Measurements from ENCODE around the gene DHH. TPM values are rescaled to one million over a fixed set of nuclear protein-coding genes. Genes with fewer than 3 reads are reported as not detected.

Gene DHH
- polyA plus RNA-seq, 4 donors, result 0.23 to 0.60 (median 0.44) TPM

- no peak for DNase-seq (ENCODE audit: low read depth in 4 of 4, low spot score in 3 of 4)
Observed at GRCh38 chr12:49109641-49110463, 15.3 kb upstream of the DHH start.

DNA sequence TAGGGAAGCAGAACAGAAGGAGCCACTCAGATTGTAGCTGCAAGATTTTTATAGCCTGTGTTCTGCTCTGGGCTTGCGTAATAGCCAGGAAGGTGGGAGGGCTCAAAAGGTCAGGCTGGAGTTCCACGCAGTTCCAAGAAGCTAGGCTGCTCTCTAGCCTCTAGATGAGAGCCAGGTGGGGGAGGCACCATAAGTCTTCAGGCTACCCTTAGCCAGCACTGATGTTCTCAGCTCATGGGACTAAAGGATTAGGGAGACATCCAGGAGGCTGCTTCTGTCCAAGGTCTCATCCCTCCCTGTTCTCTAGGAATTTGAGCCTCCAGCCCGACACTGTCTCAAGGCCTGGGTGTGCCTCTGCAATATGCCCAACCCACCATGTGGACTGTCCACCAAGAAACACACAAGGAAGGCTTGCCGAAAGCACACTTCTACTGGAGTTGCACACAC lies 14.4 kb upstream of the DHH start:
- DNase-seq (ENCODE audit: low read depth in 4 of 4, low spot score in 3 of 4), result no peak

DNA sequence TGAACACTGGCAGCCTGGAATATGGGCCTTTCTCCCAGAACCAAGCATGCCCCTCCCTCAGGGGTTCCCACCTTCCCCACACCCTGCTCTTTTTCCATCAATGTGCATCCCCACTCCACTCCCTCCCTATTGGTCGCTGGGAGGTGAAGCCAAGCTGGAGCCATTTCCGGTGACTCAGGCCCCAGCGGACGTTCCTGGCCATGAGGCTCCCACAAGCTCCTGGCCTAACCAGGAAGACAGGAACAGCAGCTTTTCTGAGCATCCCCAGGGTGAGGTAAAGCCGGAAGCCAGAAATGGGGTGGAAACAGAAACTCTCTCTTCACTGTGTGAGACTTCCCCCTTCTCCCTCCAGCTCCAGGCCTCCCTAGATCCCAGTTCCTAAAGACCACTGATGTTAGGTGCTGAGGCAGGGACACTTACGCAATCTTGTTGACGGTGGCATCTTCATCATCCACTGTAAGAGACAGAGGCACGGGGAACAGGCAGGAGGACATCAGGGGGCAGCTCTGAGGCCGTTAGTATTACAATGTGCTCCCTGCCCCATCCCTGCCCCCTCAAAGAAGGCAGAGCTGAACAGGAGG lies 11.0 kb upstream of the DHH start:
- no peak for DNase-seq (ENCODE audit: low read depth in 4 of 4, low spot score in 3 of 4)

DNA sequence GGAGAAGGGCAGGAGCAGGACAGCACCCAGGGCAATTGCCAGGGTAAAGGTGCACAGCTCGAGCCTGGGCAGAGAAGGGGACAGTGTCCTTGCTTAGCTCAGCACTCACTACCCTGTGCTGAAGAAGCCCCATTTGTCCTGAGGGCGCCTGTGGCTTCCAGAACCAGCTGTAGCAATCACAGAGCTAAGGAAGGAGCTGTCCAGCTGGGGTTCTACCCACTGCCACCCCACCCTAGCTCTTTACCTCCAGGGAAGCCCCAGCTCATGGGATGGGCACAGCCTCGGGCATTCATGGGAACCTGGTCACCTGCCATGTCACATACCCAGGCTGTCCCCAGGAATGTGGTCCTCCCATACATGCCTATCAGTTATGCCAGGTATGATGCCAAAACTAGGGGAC lies 10.2 kb upstream of the DHH start:
- no peak for DNase-seq (ENCODE audit: low read depth in 4 of 4, low spot score in 3 of 4)

DNA sequence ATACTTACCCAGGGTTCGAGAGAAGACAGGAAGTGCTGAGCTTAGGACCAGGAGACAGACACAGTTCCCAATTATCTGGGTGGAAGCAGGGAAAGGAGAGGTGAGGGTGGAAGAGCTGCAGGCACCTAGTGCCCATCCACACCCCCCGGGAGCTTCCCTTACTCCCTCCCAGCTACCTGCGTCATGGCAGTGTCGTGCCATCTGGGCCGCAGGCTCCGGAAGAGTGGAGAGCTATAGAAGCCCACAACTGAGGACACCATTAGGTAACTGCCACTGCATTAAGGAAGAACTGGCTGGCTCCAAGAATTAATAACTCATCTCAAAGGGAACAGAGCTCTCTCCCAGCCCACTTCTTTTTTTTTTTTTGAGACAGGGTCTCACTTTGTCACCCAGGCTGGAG lies 5.8 kb upstream of the DHH start:
- no peak for DNase-seq (ENCODE audit: low read depth in 4 of 4, low spot score in 3 of 4)

- DNase-seq (ENCODE audit: low read depth in 4 of 4, low spot score in 3 of 4), result no peak
Observed at GRCh38 chr12:49098703-49099102, 4.1 kb upstream of the DHH start.

DNA sequence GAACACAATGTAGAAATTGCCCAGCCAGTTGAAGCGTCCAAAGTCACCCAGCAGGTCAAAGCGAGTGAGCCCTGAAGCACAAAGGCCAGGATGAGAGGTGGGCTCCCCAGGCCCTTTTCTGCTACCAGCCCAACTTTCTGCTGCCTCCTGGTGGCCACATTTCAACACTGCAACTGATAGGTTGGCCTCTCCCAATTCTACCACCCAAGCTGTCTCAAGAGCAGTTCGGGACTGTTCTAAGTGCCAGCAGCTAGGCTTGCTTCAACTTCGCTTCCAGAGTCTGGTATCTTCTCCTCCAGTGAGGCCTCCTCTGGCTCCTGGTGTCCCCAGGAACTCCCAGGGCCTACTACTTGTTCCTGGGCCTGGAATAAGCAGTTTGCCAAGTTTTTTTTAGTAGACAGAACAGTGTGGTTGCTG lies 3.4 kb upstream of the DHH start:
- DNase-seq (ENCODE audit: low read depth in 4 of 4, low spot score in 3 of 4), result no peak

DNA sequence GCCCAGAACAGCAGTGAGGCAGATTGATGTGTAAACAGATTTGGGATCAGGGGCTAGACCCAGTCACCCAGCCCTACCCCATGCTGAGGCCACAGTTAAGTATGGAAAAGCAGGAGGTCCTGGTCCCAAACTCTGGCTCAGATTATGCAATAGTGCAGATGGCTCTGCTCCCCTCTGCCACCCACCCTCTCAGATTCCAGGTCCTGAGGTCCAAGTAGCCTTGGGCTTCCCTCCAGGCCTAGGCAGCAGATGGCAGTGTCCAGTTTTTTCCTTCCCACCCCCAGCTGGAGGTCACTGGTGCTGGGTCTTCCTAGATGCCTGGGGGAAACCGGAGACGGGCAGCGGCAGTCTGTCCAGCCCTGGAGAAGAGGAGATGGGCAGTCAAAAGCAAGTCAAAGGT lies 2.8 kb upstream of the DHH start:
- no peak for DNase-seq (ENCODE audit: low read depth in 4 of 4, low spot score in 3 of 4)

GRCh38 chr12:49094975-49095365 lies 369 bp upstream of the DHH start:
- DNase-seq (ENCODE audit: low read depth in 4 of 4, low spot score in 3 of 4), result no peak

GRCh38 chr12:49093792-49094159 lies 825 bp downstream of the DHH start:
- no peak for DNase-seq (ENCODE audit: low read depth in 4 of 4, low spot score in 3 of 4)

- DNase-seq (ENCODE audit: low read depth in 4 of 4, low spot score in 3 of 4), result no peak
Observed at GRCh38 chr12:49092816-49093406, 1.7 kb downstream of the DHH start.

GRCh38 chr12:49092086-49092815 lies 2.4 kb downstream of the DHH start:
- DNase-seq (ENCODE audit: low read depth in 4 of 4, low spot score in 3 of 4), result no peak

- DNase-seq (ENCODE audit: low read depth in 4 of 4, low spot score in 3 of 4), result no peak
Observed at GRCh38 chr12:49091836-49092085, 2.8 kb downstream of the DHH start.

DNA sequence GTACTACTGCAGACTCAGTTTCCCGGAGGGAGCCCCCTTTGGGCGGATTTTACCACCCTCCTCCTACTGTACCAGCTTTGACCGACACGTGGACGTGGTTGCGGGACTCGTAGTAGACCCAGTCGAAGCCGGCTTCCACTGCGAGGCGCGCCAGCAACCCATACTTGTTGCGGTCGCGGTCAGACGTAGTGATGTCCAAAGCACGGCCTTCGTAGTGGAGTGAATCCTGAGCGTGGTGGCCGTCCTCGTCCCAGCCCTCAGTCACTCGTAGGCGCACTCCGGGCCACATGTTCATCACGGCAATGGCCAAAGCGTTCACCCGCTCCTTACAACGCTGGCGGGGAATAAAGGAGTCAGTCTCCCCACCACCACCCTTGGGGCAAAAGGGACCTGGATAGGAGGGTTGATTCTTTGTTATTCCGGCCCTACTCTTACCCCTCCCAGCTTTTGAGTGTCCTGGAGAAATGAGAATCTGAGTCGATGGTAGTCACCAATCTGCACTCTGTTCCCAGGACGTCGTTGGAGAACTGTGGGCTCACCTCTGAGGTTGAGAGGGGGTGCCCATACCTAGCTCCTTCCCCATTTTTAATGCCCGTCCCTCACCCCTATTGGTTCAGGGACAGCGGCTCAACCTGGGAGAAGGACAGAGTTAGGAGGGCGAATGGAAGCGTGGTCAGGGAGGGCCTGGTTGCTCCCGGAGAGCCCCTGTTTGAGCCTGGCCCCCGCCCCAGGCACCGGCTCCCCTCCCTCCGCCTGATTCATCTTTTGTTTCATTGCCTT lies 3.4 kb downstream of the DHH start:
- DNase-seq (ENCODE audit: low read depth in 4 of 4, low spot score in 3 of 4), result no peak

GRCh38 chr12:49089821-49090773 lies 4.5 kb downstream of the DHH start:
- DNase-seq (ENCODE audit: low read depth in 4 of 4, low spot score in 3 of 4), result no peak

- no peak for DNase-seq (ENCODE audit: low read depth in 4 of 4, low spot score in 3 of 4)
Observed at GRCh38 chr12:49088932-49089330, 5.7 kb downstream of the DHH start.

GRCh38 chr12:49088150-49088931 lies 6.3 kb downstream of the DHH start:
- DNase-seq (ENCODE audit: low read depth in 4 of 4, low spot score in 3 of 4), result no peak

DNA sequence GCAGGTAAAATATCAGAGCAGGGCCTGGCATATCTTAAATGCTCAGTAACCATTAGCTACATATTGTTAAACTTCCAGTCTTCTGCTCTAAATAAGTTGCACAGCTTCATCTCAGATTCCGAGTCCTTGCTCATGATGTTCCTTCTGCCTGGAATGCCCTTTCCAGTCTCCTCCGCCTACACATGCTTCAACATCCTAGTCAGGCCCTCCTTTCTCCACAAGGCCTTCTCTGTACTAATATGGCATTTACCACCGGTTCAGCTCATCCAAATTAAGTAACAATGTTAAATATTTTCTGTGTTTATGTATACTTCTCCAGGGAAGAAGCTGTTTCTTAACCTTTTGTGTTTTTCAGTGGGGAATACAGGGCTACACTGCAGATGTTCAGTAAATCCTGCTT lies 8.5 kb downstream of the DHH start:
- no peak for DNase-seq (ENCODE audit: low read depth in 4 of 4, low spot score in 3 of 4)

GRCh38 chr12:49084438-49084837 lies 10.2 kb downstream of the DHH start:
- DNase-seq (ENCODE audit: low read depth in 4 of 4, low spot score in 3 of 4), result no peak

Data from left renal pelvis (tissue), 4 donors.